C4-2B (cell line): ENCODE data around the gene CIAO2B.

Experiments used
- CTCF ChIP-seq: fragments of 450-650 bp; conservative IDR thresholded peaks from 2 replicates; pipeline ENCODE4 v1.5.1; 2017; ENCODE audit warnings: mild to moderate bottlenecking
- ZFX ChIP-seq: fragments of 450-650 bp; IDR thresholded peaks from 2 replicates; pipeline ENCODE4 v1.6.1; 2017

DNA sequence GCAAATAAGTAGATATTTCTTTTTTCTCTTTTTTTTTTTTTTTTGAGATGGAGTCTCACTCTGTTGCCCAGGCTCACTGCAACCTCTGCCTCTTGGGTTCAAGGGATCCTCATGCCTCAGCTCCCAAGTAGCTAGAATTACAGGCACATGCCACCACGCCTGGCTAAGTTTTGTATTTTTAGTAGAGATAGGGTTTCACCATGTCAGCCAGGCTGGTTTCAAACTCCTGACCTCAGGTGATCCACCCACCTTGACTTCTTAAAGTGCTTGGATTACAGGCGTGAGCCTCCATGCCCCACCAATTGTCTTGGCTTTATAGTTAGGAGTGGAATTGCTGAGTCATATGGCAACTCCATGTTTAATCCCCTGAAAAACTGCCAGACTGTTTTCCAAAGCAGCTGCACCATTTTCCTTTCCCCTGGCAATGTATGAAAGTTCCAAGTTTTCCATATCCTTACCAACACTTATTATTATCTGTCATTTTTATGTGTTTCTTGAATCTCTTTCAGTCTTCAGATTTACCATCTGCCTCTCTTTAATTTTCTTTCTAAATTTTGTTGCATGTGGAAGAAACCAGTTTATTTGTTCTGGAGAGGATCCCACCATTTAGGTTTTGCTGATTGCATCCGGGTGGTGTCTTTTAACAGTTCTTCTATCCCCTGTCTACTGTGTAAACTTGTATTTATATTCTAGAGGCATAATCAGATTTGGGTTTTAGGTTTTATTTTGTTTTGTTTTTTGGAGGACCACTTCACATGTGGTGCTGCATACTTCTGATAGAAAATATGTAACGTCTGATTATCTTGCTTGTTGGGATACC lies 17.0 kb upstream of the CIAO2B start:
- TF ChIP-seq CTCF (no peak), ZFX (no peak)
